ENCODE measurements around the gene NDUFAF5. TPM values are rescaled to one million over a fixed set of nuclear protein-coding genes. Genes with fewer than 3 reads are reported as not detected.

NDUFAF5 gene
- total RNA-seq, 1 donor from 2014 or later = 19.4 TPM

DNA sequence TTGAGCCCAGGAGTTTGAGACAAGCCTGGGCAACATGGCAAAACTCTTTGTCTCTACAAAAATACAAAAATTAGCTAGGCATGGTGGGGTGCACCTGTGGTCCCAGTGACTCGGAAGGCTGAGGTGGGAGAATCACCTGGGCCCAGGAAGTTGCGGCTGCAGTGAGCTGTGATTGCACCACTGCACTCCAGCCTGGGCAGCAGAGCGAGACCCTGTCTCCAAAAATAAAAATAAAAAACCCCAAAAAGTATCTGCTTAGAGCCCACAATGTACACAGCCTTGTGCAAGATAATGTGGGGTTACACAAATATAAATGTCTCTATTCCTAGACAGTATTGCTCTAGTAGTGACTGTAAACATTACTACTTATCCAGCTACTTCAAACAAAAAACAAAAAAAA is 6.0 kb upstream of the NDUFAF5 start:
- Mint-ChIP-seq H3K4me3 (ENCODE audit: unreplicated experiment) (no peak overlapping the region), H3K27ac (ENCODE audit: unreplicated experiment) (no peak overlapping the region), H3K9me3 (ENCODE audit: unreplicated experiment) (no peaks in the 10 kb centered on the region), H3K4me1 (ENCODE audit: unreplicated experiment) (peaks cover 15% of the 10 kb centered on the region), H3K27me3 (ENCODE audit: unreplicated experiment) (no peaks in the 10 kb centered on the region), H3K36me3 (ENCODE audit: unreplicated experiment) (peaks cover 36% of the 10 kb centered on the region)
- TF ChIP-seq CTCF (IDR thresholded peaks at IDR 0.05) = no peak
- DNase-seq (ENCODE audit: extremely low spot score, unreplicated experiment) = no peak

DNA sequence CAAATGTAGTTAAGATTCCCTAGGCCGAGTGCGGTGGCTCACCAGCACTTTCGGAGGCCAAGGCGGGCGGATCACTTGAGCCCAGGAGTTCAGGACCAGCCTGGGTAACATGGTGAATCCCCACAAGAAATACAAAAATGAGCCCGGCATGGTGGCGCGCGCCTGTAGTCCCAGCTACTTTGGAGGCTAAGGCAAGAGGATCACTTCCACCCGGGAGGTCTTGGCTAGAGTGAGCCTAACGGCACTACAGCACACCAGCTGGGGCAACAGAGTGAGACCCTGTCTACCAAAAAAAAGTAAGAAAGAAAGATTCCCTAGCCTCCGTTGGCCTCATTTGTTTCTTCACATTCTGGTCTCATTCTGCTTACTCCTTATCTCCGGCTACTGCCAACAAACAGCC is 1.3 kb upstream of the NDUFAF5 start:
- peaks cover 38% of the 10 kb centered on the region for H3K4me1 Mint-ChIP-seq (ENCODE audit: unreplicated experiment)
- no peak for DNase-seq (ENCODE audit: extremely low spot score, unreplicated experiment)
- H3K36me3 Mint-ChIP-seq (ENCODE audit: unreplicated experiment) = peaks cover 19% of the 10 kb centered on the region
- H3K4me3 Mint-ChIP-seq (ENCODE audit: unreplicated experiment) = peak overlapping the region; percentile 99
- no peaks in the 10 kb centered on the region for H3K27me3 Mint-ChIP-seq (ENCODE audit: unreplicated experiment)
- no peak overlapping the region for H3K27ac Mint-ChIP-seq (ENCODE audit: unreplicated experiment)
- TF ChIP-seq CTCF (IDR thresholded peaks at IDR 0.05) = no peak
- no peaks in the 10 kb centered on the region for H3K9me3 Mint-ChIP-seq (ENCODE audit: unreplicated experiment)

DNA sequence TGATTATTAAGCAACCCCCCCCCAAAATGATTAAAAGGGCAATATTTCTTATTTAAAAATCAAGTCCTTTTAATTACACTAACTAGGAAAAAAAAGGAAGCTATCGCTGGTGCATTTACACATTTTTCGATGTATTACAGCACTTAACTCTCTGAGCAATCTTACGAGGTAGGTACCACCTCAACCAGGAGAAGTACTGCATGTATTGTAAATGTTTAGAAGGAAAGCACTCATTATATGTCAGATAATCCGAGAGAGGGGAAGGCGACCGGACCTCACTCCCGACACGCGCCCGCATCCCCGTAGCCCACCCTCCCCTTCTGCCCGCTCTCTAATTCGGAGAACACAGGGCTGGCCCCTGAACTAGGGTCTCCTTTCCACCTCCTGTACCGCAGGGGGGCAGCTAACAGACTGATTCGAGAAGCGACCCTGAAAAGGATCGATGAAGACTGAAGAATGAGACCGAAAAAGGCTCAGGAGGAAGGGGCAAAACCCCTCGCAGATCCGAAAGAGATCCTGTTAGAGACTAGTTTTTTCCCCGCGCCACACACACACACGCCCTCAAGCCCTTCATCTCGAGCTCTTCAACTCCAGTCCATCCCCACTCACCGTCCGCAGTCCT is 446 bp upstream of the NDUFAF5 start:
- Mint-ChIP-seq H3K27ac (ENCODE audit: unreplicated experiment) (peak overlapping the region; percentile 98), H3K4me1 (ENCODE audit: unreplicated experiment) (peaks cover 38% of the 10 kb centered on the region)

GRCh38 chr20:13786143-13786828 is 1.5 kb downstream of the NDUFAF5 start:
- TF ChIP-seq CTCF (IDR thresholded peaks at IDR 0.05) = no peak
- DNase-seq (ENCODE audit: extremely low spot score, unreplicated experiment) = no peak
- Mint-ChIP-seq H3K4me1 (ENCODE audit: unreplicated experiment) (peaks cover 38% of the 10 kb centered on the region), H3K4me3 (ENCODE audit: unreplicated experiment) (peak overlapping the region; percentile 99), H3K27ac (ENCODE audit: unreplicated experiment) (peak overlapping the region; percentile 38), H3K27me3 (ENCODE audit: unreplicated experiment) (no peaks in the 10 kb centered on the region), H3K9me3 (ENCODE audit: unreplicated experiment) (no peaks in the 10 kb centered on the region), H3K36me3 (ENCODE audit: unreplicated experiment) (peaks cover 37% of the 10 kb centered on the region)

More for the DNA sequence above, 446 bp upstream of the NDUFAF5 start:
- Mint-ChIP-seq H3K9me3 (ENCODE audit: unreplicated experiment) (no peaks in the 10 kb centered on the region), H3K4me3 (ENCODE audit: unreplicated experiment) (peak overlapping the region; percentile 99), H3K27me3 (ENCODE audit: unreplicated experiment) (no peaks in the 10 kb centered on the region), H3K36me3 (ENCODE audit: unreplicated experiment) (peaks cover 19% of the 10 kb centered on the region)
- DNase-seq (ENCODE audit: extremely low spot score, unreplicated experiment) = no peak
- no peak for TF ChIP-seq CTCF (IDR thresholded peaks at IDR 0.05)

- no peak for DNase-seq (ENCODE audit: extremely low spot score, unreplicated experiment)
- Mint-ChIP-seq H3K4me1 (ENCODE audit: unreplicated experiment) (peaks cover 31% of the 10 kb centered on the region), H3K9me3 (ENCODE audit: unreplicated experiment) (no peaks in the 10 kb centered on the region), H3K27me3 (ENCODE audit: unreplicated experiment) (no peaks in the 10 kb centered on the region), H3K36me3 (ENCODE audit: unreplicated experiment) (peaks cover 31% of the 10 kb centered on the region), H3K4me3 (ENCODE audit: unreplicated experiment) (no peak overlapping the region), H3K27ac (ENCODE audit: unreplicated experiment) (no peak overlapping the region)
- TF ChIP-seq CTCF (IDR thresholded peaks at IDR 0.05) = peak; percentile 63
Measured at GRCh38 chr20:13788167-13788834, 3.5 kb downstream of the NDUFAF5 start.

Measured in osteocyte (in vitro differentiated cells).